Mesothelial cell of epicardium (in vitro differentiated cells): ENCODE data around the gene HCN4. TPM values are rescaled to one million over a fixed set of nuclear protein-coding genes. Genes with fewer than 3 reads are reported as not detected.

Experiments
- DNase-seq, 2 experiments: peaks; one replicate each; pipeline ENCODE4 v3.0.0; 2021; ENCODE audit warnings: low spot score in 2 of 2; ENCODE audit not compliant: unreplicated experiment in 2 of 2
- H3K27ac Mint-ChIP-seq: 2 replicates; pipeline ENCODE4 v1.8.0; 2021; ENCODE audit warnings: mixed read lengths
- H3K27me3 Mint-ChIP-seq: 2 replicates; pipeline ENCODE4 v1.8.0; 2021; ENCODE audit warnings: low read depth, mixed read lengths
- H3K36me3 Mint-ChIP-seq: 2 replicates; pipeline ENCODE4 v1.8.0; 2021; ENCODE audit warnings: mixed read lengths
- H3K4me1 Mint-ChIP-seq: 2 replicates; pipeline ENCODE4 v1.8.0; 2021; ENCODE audit warnings: mixed read lengths
- H3K4me3 Mint-ChIP-seq: 2 replicates; pipeline ENCODE4 v1.8.0; 2021; ENCODE audit warnings: mild to moderate bottlenecking, moderate library complexity, mixed read lengths
- H3K9me3 Mint-ChIP-seq: 2 replicates; pipeline ENCODE4 v1.8.0; 2021; ENCODE audit warnings: mixed read lengths
- CTCF ChIP-seq: fragments of 200-600 bp; sonication (generic); IDR thresholded peaks from one replicate; pipeline ENCODE4 v1.5.0; 2021; ENCODE audit warnings: antibody characterized with exemption; ENCODE audit not compliant: unreplicated experiment
- total RNA-seq: library from RNA; stranded (reverse); gene quantifications from 3 replicates; pipeline ENCODE4 v1.2.1, GENCODE V29; 2021

HCN4 gene
- total RNA-seq, 1 donor from 2014 or later = 0.69 TPM

- no peak for TF ChIP-seq CTCF
- H3K4me1 Mint-ChIP-seq = no peaks in the 10 kb centered on the region
- no peak overlapping the region for H3K4me3 Mint-ChIP-seq
- H3K9me3 Mint-ChIP-seq = no peaks in the 10 kb centered on the region
- H3K27me3 Mint-ChIP-seq = peaks cover 3% of the 10 kb centered on the region
- no peak for DNase-seq
- no peak overlapping the region for H3K27ac Mint-ChIP-seq
- no peaks in the 10 kb centered on the region for H3K36me3 Mint-ChIP-seq
Measured at GRCh38 chr15:73333001-73333400, 35.8 kb downstream of the HCN4 start.

GRCh38 chr15:73331991-73332925, 36.5 kb downstream of the HCN4 start:
- DNase-seq = no peak
- H3K4me3 Mint-ChIP-seq = no peak overlapping the region
- H3K9me3 Mint-ChIP-seq = no peaks in the 10 kb centered on the region
- no peaks in the 10 kb centered on the region for H3K36me3 Mint-ChIP-seq
- no peaks in the 10 kb centered on the region for H3K4me1 Mint-ChIP-seq
- no peak overlapping the region for H3K27ac Mint-ChIP-seq
- H3K27me3 Mint-ChIP-seq = peaks cover 3% of the 10 kb centered on the region
- no peak for TF ChIP-seq CTCF

GRCh38 chr15:73331501-73331900, 37.3 kb downstream of the HCN4 start:
- H3K4me1 Mint-ChIP-seq = no peaks in the 10 kb centered on the region
- no peak overlapping the region for H3K4me3 Mint-ChIP-seq
- H3K36me3 Mint-ChIP-seq = no peaks in the 10 kb centered on the region
- TF ChIP-seq CTCF = no peak
- H3K9me3 Mint-ChIP-seq = no peaks in the 10 kb centered on the region
- H3K27ac Mint-ChIP-seq = no peak overlapping the region
- no peaks in the 10 kb centered on the region for H3K27me3 Mint-ChIP-seq
- no peak for DNase-seq

GRCh38 chr15:73330206-73331051, 38.3 kb downstream of the HCN4 start:
- DNase-seq = no peak
- Mint-ChIP-seq H3K4me1 (no peaks in the 10 kb centered on the region), H3K9me3 (no peaks in the 10 kb centered on the region), H3K27me3 (no peaks in the 10 kb centered on the region), H3K4me3 (no peak overlapping the region), H3K27ac (no peak overlapping the region), H3K36me3 (no peaks in the 10 kb centered on the region)
- TF ChIP-seq CTCF = no peak

- H3K27me3 Mint-ChIP-seq = no peaks in the 10 kb centered on the region
- no peak overlapping the region for H3K4me3 Mint-ChIP-seq
- DNase-seq = no peak
- no peak for TF ChIP-seq CTCF
- H3K9me3 Mint-ChIP-seq = no peaks in the 10 kb centered on the region
- no peaks in the 10 kb centered on the region for H3K36me3 Mint-ChIP-seq
- H3K4me1 Mint-ChIP-seq = no peaks in the 10 kb centered on the region
- no peak overlapping the region for H3K27ac Mint-ChIP-seq
Measured at GRCh38 chr15:73329501-73330200, 39.1 kb downstream of the HCN4 start.
